ENCODE results near the gene DAD1.
"Not testable (repeated sequence)": the region's sequence is repeated elsewhere in the genome, so short reads cannot be mapped to it uniquely, and the experiment has no call there.

The DAD1 gene

DNA sequence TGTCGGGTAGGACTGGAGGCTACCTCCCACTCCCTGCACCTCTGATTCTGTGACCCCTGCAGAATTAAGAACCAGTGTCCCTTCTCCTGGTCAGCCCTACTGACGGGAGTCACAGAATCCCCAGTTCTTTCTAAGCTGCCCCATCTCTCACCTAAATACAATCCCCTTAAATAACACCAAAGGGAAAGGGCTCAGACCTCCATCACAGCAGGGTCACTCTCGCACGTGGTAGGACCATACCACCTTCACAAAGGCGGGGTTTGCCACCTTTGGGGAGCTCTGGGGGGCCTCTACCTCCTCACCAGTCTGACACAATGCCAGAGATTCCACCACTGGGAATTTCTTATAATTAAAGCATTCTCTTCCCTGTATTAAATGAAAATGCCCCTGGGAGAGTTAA, 35.6 kb downstream of the DAD1 start:
- no peak for DNase-seq (ENCODE audit: low read depth in 2 of 2)

DNA sequence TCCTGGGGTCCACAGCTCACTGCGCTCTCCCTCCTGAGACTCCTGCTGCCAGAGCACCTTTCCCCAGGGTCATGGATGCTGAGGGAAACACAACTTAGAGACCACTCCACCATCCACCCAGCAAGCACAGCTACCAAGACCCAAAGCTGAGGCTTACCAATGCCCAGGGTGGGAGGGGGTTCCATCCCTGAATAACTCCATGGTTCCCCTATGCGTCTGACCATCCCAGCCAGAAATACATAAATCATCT, 36.3 kb downstream of the DAD1 start:
- no peak for DNase-seq (ENCODE audit: low read depth in 2 of 2)

DNA sequence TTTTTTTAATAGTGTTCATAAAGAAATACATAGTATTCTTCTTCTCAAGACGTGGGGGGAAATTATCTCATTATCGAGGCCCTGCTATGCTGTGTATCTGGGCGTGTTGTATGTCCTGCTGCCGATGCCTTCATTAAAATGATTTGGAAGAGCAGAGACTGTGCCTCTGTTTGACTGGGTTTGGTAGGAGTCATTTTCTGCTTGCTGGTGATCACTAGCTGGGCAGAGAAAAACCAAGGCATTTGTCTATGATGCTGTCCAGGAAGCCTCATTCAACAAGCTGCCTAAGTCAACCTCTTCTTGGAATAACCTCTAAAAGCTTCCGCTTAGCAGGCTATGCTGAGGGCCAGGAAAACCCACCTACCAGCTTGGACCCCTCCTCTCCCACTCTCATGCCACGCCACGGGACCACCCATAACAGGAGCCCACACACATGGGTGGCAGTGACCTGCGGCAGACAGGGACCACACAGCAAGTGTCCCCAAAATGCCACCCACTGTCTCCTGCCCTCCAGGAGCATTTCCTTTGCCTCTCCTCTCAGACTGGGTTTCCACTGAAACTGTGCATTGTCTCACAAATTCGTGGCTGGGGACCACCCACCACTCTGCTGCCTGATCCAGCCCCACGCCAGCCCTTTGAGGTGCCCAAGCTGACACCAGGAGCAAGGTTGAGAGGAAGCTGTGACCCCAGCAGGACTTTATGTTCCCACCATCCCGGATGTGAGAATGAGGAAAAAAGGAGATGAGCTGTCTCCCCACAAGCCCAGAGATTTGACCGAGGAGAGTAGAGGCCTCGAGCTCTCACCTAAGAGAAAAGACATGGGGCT, 36.8 kb downstream of the DAD1 start:
- no peak for DNase-seq (ENCODE audit: low read depth in 2 of 2)

- no peak for DNase-seq (ENCODE audit: low read depth in 2 of 2)
These were observed 37.4 kb downstream of the DAD1 start for GRCh38 chr14:22551605-22551997.

GRCh38 chr14:22549981-22550673, 38.9 kb downstream of the DAD1 start:
- DNase-seq (ENCODE audit: low read depth in 2 of 2): peak in 1 of 2 experiments; percentile 65

GRCh38 chr14:22549324-22549962, 39.6 kb downstream of the DAD1 start:
- no peak for DNase-seq (ENCODE audit: low read depth in 2 of 2)

DNA sequence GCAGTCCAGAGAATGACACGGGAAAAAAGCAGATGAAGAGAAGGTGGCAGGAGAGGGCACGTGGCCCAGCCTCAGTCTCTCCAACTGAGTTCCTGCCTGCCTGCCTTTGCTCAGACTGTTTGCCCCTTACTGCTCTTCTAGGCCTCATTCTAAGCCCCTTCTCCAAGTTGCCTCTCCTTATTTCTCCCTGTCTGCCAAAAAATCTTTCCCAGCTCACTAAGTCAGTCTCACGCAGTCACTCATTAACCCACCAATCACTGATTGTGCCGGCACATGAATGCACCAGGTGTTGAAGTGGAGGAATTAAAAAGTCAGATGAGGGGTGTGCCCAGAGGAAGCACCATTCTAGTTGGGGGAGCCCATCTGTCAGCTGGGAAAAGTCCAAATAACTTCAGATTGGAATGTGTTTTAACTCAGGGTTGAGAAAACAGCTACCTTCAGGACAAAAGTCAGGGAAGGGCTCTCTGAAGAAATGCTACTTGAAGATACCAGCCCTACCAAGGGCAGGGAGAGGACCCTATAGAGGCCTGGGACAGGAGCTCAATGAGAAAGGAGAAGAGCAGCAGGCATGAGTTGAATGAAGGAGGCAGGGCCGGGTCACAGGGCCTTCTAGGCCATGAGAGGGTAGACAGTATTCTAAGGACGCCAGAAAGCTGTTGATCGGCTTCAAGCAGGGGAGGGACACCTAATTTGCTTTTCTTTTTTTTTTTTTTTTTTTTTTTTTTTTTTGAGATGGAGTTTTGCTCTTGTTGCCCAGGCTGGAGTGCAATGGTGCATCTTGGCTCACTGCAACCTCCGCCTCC, 40.9 kb downstream of the DAD1 start:
- DNase-seq (ENCODE audit: low read depth in 2 of 2): no peak

DNA sequence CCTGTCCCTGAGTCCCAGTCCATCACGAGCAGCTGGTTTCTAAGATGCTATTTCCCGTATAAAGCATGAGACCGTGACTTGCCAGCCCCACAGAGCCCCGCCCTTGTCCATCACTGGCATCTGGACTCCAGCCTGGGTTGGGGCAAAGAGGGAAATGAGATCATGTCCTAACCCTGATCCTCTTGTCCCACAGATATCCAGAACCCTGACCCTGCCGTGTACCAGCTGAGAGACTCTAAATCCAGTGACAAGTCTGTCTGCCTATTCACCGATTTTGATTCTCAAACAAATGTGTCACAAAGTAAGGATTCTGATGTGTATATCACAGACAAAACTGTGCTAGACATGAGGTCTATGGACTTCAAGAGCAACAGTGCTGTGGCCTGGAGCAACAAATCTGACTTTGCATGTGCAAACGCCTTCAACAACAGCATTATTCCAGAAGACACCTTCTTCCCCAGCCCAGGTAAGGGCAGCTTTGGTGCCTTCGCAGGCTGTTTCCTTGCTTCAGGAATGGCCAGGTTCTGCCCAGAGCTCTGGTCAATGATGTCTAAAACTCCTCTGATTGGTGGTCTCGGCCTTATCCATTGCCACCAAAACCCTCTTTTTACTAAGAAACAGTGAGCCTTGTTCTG, 41.6 kb downstream of the DAD1 start:
- DNase-seq (ENCODE audit: low read depth in 2 of 2): no peak

DNA sequence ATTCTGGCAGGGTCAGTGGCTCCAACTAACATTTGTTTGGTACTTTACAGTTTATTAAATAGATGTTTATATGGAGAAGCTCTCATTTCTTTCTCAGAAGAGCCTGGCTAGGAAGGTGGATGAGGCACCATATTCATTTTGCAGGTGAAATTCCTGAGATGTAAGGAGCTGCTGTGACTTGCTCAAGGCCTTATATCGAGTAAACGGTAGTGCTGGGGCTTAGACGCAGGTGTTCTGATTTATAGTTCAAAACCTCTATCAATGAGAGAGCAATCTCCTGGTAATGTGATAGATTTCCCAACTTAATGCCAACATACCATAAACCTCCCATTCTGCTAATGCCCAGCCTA, 42.3 kb downstream of the DAD1 start:
- DNase-seq (ENCODE audit: low read depth in 2 of 2): no peak

DNA sequence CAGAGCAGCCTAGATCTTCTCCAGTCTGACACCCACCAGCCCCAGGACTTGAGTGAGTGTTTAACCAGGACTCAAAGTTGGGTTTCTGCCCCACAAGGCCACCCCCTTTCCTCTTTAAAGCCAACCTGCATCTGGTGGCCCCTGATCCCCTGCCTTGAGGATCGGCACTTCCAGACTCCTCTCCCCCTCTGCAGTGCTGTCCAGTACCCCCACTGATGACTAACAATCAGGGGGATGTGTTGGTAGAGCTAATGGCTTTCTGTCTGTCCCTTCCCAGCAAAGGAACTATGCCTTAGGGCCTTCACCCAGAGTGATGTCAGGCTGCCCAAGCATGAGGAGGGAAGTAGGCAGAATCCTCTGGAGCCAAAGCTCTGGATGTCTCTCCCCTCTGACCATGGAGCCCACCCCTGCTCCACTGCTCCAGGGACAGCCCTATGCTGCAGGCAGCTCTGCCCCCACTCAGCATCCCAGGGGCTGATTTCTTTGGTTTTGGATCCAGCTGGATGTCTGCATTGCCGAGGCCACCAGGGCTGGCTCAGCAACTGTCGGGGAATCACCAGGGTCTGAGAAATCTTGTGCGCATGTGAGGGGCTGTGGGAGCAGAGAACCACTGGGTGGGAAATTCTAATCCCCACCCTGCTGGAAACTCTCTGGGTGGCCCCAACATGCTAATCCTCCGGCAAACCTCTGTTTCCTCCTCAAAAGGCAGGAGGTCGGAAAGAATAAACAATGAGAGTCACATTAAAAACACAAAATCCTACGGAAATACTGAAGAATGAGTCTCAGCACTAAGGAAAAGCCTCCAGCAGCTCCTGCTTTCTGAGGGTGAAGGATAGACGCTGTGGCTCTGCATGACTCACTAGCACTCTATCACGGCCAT, 42.9 kb downstream of the DAD1 start:
- no peak for DNase-seq (ENCODE audit: low read depth in 2 of 2)

DNA sequence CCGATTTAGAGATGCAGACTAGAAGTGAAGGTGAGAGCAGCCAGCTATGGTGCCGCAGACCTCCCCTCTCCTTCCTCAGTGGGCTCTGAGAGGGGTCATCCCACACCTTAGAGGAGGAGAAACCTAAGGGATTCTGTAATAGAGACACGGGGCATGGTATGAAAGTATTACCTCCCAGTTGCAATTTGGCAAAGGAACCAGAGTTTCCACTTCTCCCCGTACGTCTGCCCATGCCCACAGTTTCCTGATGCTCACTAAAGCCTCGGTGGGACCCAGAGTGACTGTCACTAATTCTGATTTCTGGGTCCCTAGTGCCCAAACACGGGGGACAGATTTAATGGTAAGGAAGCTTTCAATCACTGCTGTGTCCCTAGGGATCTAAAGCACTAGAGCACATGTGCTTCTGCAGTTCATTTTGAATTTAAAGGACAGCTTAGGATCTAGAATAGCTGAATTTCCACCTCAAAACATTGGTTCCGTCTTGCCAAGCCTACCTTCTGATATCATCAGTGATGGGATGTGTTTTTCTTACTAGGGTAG, 44.1 kb downstream of the DAD1 start:
- no peak for DNase-seq (ENCODE audit: low read depth in 2 of 2)

GRCh38 chr14:22544406-22544805, 44.6 kb downstream of the DAD1 start:
- no peak for DNase-seq (ENCODE audit: low read depth in 2 of 2)

DNA sequence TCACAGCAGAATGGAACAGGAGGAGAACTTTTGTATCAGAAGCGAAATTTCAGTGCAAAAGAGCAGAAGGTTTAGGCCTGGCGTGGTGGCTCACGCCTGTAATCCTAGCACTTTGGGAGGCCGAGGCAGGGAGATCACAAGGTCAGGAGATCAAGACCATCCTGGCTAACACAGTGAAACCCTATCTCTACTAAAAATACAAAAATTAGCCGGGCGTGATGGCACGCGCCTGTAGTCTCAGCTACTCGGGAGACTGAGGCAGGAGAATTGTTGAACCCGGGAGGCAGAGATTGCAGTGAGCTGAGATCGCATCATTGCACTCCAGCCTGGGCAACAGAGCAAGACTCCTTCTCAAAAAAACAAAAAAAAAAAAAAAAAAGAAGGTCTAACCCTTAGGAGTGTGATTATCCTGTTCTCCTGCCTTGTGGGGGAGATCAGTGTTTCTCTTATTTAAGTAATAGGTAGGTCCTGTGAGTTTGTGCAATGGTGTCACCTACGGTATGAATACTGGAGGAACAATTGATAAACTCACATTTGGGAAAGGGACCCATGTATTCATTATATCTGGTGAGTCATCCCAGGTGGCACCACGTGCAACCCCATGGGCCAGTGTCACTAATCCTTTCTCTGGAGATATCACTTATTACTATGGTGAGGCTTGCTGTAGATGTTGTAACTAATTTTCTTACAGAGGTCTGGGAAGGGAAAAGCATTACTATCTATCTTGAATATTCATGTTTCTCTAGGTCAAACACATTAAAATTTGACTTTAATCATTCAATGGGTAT, 45.3 kb downstream of the DAD1 start:
- not testable (repeated sequence) for DNase-seq (ENCODE audit: low read depth in 2 of 2)

DNA sequence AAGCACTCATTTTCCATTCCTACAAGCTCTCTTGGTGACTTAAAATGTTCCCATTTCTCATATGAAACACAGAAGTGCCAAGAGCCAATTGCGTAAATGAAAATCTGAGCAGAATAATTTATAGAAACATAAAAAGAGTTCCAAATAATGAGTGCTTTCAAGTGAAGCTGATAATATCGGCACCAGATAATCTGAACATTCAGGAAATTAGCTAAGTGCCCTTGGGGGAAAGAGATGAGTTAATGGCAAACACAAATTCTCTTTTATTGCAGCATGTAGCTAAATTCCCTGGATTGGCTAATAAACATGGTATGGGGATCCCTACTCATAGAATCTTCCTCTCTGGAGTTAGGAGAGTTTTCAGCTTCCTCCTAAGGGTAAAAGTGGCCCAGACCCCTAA, 46.7 kb downstream of the DAD1 start:
- DNase-seq (ENCODE audit: low read depth in 2 of 2): no peak

DNA sequence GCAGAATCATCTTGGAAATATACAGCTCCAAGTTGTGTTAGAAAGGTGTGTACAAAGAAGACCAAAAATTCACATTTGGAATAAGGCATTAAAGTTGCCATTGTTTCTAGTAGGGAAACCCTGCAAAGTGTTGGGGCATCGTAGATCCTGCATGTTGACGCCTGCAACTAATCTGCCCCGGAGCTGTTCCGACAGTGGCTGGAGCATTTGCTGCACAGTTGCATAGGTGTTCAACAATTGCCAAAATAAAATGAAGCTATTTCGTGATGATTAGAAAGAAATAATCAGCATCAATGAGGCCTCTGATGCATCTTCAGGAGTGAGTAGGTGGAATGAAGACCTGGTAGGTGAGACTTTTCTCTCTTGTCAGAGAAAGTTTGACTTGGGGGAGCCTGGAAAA, 47.3 kb downstream of the DAD1 start:
- DNase-seq (ENCODE audit: low read depth in 2 of 2): no peak

DNA sequence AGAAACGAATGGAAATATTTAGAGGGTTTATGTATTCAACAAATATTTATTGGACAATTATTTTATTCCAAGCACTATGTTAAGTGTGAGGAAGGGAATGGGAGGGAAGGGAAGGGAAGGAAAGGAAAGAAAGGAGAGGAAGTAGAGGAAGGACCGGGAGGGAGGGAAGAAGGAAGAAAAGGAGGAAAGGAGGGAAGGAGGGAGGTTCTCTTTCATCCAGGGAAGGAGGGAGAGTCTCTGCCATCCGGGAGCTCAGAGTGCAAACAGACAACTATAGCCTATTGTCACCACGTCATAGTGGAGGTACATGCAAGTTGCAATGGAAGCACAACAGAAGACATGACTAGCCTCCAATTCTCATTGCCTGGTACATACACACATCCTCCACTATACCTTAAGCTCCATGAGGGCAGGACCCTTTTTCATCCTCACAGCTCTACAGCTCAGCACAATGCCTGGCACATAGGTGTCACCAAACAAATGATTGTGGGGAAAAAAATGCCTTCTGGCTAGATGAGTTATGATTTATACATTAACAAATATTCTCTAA, 48.1 kb downstream of the DAD1 start:
- no peak for DNase-seq (ENCODE audit: low read depth in 2 of 2)

- DNase-seq (ENCODE audit: low read depth in 2 of 2): no peak
These were observed 48.7 kb downstream of the DAD1 start for GRCh38 chr14:22540293-22540692.

- no peak for DNase-seq (ENCODE audit: low read depth in 2 of 2)
These were observed 49.2 kb downstream of the DAD1 start for GRCh38 chr14:22539831-22540230.

- DNase-seq (ENCODE audit: low read depth in 2 of 2): no peak
These were observed 50.3 kb downstream of the DAD1 start for GRCh38 chr14:22538671-22539228.
